ENCODE data around the gene PCSK2.

- TF ChIP-seq CTCF (conservative IDR thresholded peaks at IDR 0.05; ENCODE audit: low read depth, low read length): no peak
- TF ChIP-seq EZH2 (IDR thresholded peaks at IDR 0.05; ENCODE audit: borderline replicate concordance, low read depth, low read length, poor library complexity, severe bottlenecking): no peak
Measured at GRCh38 chr20:17500271-17500670, 273.4 kb downstream of the PCSK2 start.

Measured in A673 (cell line).